Measurements from ENCODE around the gene SNX25.

DNA sequence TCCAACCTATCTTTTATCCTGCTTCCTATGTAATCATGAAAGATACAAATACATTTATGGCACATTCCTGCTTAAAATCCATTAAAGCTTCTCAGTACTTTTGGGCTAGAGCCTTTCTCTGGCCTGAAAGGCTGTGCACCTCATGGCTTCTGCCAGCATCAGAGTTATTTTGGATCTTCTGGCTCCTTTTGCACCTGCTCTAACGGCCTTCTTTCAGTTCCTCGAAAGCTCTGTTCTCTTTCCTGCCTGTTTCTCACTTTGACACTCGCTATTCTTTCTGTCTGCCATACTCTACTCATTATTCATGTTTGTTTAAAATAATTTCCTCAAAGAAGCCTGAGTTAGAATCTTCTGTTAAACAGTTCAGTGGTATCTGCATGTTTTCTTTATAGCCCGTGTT, 100.4 kb downstream of the SNX25 start:
- TF ChIP-seq, protein P1, sequence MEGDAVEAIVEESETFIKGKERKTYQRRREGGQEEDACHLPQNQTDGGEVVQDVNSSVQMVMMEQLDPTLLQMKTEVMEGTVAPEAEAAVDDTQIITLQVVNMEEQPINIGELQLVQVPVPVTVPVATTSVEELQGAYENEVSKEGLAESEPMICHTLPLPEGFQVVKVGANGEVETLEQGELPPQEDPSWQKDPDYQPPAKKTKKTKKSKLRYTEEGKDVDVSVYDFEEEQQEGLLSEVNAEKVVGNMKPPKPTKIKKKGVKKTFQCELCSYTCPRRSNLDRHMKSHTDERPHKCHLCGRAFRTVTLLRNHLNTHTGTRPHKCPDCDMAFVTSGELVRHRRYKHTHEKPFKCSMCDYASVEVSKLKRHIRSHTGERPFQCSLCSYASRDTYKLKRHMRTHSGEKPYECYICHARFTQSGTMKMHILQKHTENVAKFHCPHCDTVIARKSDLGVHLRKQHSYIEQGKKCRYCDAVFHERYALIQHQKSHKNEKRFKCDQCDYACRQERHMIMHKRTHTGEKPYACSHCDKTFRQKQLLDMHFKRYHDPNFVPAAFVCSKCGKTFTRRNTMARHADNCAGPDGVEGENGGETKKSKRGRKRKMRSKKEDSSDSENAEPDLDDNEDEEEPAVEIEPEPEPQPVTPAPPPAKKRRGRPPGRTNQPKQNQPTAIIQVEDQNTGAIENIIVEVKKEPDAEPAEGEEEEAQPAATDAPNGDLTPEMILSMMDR (IDR thresholded peaks at IDR 0.05) = no peak
- TF ChIP-seq POLR2A (IDR thresholded peaks at IDR 0.05) (no peak), EP300 (IDR thresholded peaks at IDR 0.05) (no peak), POLR2AphosphoS5 (IDR thresholded peaks at IDR 0.05) (no peak)
